ENCODE measurements around the gene PPDPF.

Gene PPDPF

GRCh38 chr20:63502671-63503172 lies 17.8 kb upstream of the PPDPF start:
- Histone ChIP-seq H3K4me3 (ENCODE audit: low read depth, low read length) (no peak overlapping the region), H2AFZ (no peak overlapping the region), H3K27ac (no peak overlapping the region), H3K9ac (no peak overlapping the region), H3K27me3 (ENCODE audit: control insufficient read depth, insufficient read depth, low read length) (no peaks in the 10 kb centered on the region), H3K9me3 (ENCODE audit: control insufficient read depth, low read length) (no peaks in the 10 kb centered on the region), H3K4me2 (ENCODE audit: low read length) (no peak overlapping the region), H3K79me2 (no peaks in the 10 kb centered on the region), H3K4me1 (no peaks in the 10 kb centered on the region), H3K36me3 (ENCODE audit: control insufficient read depth, insufficient read depth, low read length) (no peaks in the 10 kb centered on the region)
- no peak for TF ChIP-seq CTCF (IDR thresholded peaks at IDR 0.05)

- Histone ChIP-seq H3K4me3 (ENCODE audit: low read depth, low read length) (no peak overlapping the region), H3K9ac (no peak overlapping the region), H3K27ac (no peak overlapping the region), H3K79me2 (no peaks in the 10 kb centered on the region), H3K27me3 (ENCODE audit: control insufficient read depth, insufficient read depth, low read length) (no peaks in the 10 kb centered on the region), H3K4me1 (no peaks in the 10 kb centered on the region), H2AFZ (no peak overlapping the region), H3K4me2 (ENCODE audit: low read length) (no peak overlapping the region), H3K36me3 (ENCODE audit: control insufficient read depth, insufficient read depth, low read length) (no peaks in the 10 kb centered on the region), H3K9me3 (ENCODE audit: control insufficient read depth, low read length) (no peaks in the 10 kb centered on the region)
- TF ChIP-seq CTCF (IDR thresholded peaks at IDR 0.05): no peak
Measured at GRCh38 chr20:63503524-63503923, 17.0 kb upstream of the PPDPF start.

- no peaks in the 10 kb centered on the region for H3K27me3 ChIP-seq (ENCODE audit: control insufficient read depth, insufficient read depth, low read length)
Measured at GRCh38 chr20:63504642-63505041, 15.9 kb upstream of the PPDPF start.

GRCh38 chr20:63505281-63505680 lies 15.3 kb upstream of the PPDPF start:
- Histone ChIP-seq H3K9me3 (ENCODE audit: control insufficient read depth, low read length) (no peaks in the 10 kb centered on the region), H3K4me1 (no peaks in the 10 kb centered on the region), H3K79me2 (no peaks in the 10 kb centered on the region), H3K4me3 (ENCODE audit: low read depth, low read length) (no peak overlapping the region), H3K4me2 (ENCODE audit: low read length) (no peak overlapping the region), H3K27me3 (ENCODE audit: control insufficient read depth, insufficient read depth, low read length) (no peaks in the 10 kb centered on the region), H2AFZ (no peak overlapping the region), H3K36me3 (ENCODE audit: control insufficient read depth, insufficient read depth, low read length) (no peaks in the 10 kb centered on the region), H3K9ac (no peak overlapping the region), H3K27ac (no peak overlapping the region)
- no peak for TF ChIP-seq CTCF (IDR thresholded peaks at IDR 0.05)

More at GRCh38 chr20:63504642-63505041, 15.9 kb upstream of the PPDPF start:
- Histone ChIP-seq H3K36me3 (ENCODE audit: control insufficient read depth, insufficient read depth, low read length) (no peaks in the 10 kb centered on the region), H3K79me2 (no peaks in the 10 kb centered on the region), H3K4me3 (ENCODE audit: low read depth, low read length) (no peak overlapping the region), H3K4me2 (ENCODE audit: low read length) (no peak overlapping the region), H3K4me1 (no peaks in the 10 kb centered on the region), H3K9ac (no peak overlapping the region), H3K9me3 (ENCODE audit: control insufficient read depth, low read length) (no peaks in the 10 kb centered on the region), H3K27ac (no peak overlapping the region), H2AFZ (no peak overlapping the region)
- no peak for TF ChIP-seq CTCF (IDR thresholded peaks at IDR 0.05)

- H3K27ac ChIP-seq: no peak overlapping the region
- TF ChIP-seq CTCF (IDR thresholded peaks at IDR 0.05): no peak
- no peaks in the 10 kb centered on the region for H3K27me3 ChIP-seq (ENCODE audit: control insufficient read depth, insufficient read depth, low read length)
Measured at GRCh38 chr20:63505723-63506122, 14.8 kb upstream of the PPDPF start.

More at GRCh38 chr20:63505723-63506122, 14.8 kb upstream of the PPDPF start:
- Histone ChIP-seq H3K36me3 (ENCODE audit: control insufficient read depth, insufficient read depth, low read length) (no peaks in the 10 kb centered on the region), H2AFZ (no peak overlapping the region), H3K4me2 (ENCODE audit: low read length) (no peak overlapping the region), H3K9ac (no peak overlapping the region), H3K4me3 (ENCODE audit: low read depth, low read length) (no peak overlapping the region), H3K9me3 (ENCODE audit: control insufficient read depth, low read length) (no peaks in the 10 kb centered on the region), H3K4me1 (no peaks in the 10 kb centered on the region), H3K79me2 (no peaks in the 10 kb centered on the region)
